ENCODE measurements around the gene MAMSTR.

The MAMSTR gene

DNA sequence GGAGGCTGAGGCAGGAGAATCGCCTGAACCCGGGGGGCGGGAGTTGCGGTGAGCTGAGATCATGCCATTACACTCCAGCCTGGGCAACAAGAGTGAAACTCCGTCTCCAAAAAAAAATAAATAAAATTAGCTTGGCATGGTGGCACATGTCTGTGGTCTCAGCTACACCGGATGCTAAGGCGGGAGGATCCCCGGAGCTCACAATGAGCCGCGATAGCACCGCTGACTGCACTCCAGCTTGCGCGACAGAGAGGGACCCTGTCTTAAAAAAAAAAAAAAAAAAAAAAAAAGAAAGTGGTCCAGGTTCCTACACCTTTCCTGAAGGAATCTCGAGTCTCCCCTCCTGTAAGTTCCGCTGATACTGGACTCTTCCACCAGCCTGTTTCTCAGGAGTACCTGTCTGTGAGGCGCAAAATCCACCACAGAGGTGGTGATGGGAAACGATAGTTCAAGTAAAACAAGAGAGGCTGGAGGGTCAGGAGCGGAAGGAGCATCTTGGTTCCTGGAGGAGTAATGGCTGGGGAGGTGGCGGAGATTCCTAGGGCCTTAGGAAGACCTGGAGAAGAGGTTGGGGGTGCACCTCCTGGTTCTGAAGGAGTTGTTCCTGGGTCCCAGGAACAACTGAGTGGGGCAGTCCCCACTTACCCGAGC lies 32.4 kb upstream of the MAMSTR start:
- ATAC-seq: no peak
- Mint-ChIP-seq H3K36me3 (no peaks in the 10 kb centered on the region), H3K27ac (no peak overlapping the region), H3K9me3 (no peaks in the 10 kb centered on the region), H3K4me3 (peak overlapping the region; percentile 65), H3K4me1 (peaks cover 22% of the 10 kb centered on the region)
- DNase-seq (ENCODE audit: low spot score in 2 of 2): no peak

DNA sequence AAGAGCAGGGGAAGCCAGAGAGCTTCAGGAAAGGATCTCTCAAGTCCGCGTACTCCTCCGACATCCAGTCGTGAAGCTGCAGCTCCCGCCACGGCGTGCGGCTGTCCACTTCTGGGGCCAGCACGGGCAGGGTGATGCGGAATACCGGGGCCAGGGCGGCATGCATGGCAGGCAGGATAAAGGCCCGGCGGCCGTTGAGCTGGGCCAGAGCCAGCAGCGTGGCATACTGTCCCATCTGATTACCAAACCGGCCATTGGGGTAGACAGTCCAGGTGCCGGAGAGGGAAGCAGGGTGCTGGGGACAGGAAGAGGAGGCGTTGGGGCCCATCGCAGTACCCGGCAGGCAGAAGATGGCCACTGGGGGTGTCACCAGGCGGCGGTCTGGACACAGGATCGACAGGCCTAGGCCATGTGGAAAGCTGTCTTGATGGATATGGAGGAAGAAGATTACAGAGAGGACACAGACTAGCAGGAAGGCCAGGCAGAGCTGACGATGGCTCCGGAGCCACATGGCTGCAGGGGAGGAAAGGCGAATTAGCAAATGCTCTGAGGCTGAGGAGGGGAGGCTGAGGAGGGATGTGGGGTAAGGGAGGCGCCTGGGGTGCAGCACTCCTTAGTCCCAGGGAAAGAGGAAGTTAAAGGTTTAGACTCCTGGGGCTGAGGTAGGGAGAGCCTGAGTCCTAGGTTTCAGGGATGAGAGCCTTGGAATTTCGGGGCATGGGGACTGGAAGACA lies 31.4 kb upstream of the MAMSTR start:
- ATAC-seq: no peak
- no peaks in the 10 kb centered on the region for H3K9me3 Mint-ChIP-seq
- DNase-seq (ENCODE audit: low spot score in 2 of 2): no peak
- peak overlapping the region; percentile 68 for H3K27ac Mint-ChIP-seq
- H3K36me3 Mint-ChIP-seq: no peaks in the 10 kb centered on the region
- peak overlapping the region; percentile 65 for H3K4me3 Mint-ChIP-seq
- H3K4me1 Mint-ChIP-seq: peaks cover 30% of the 10 kb centered on the region

DNA sequence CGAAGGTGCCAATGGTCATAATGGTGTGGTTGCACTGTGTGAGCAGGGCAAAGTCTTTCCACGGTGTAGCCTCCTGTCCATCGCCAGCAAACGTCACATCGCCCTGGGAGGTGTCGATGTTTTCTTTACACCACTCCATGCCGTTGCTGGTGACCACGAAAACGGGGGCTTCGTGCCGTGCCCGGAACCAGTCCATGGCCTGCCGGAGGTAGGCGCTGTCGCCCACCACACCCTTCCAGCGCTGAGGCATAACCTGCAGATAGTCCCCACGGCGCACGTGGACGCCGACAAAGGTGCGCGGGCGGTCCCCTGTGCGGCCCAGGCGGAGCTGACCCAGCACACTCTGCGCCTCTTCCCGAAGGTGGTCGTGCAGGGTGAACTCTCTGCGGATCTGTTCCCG lies 30.8 kb upstream of the MAMSTR start:
- no peak overlapping the region for H3K4me3 Mint-ChIP-seq
- H3K9me3 Mint-ChIP-seq: no peaks in the 10 kb centered on the region
- ATAC-seq (no peak), DNase-seq (ENCODE audit: low spot score in 2 of 2) (no peak)
- H3K27ac Mint-ChIP-seq: no peak overlapping the region
- peaks cover 36% of the 10 kb centered on the region for H3K4me1 Mint-ChIP-seq
- H3K36me3 Mint-ChIP-seq: no peaks in the 10 kb centered on the region

DNA sequence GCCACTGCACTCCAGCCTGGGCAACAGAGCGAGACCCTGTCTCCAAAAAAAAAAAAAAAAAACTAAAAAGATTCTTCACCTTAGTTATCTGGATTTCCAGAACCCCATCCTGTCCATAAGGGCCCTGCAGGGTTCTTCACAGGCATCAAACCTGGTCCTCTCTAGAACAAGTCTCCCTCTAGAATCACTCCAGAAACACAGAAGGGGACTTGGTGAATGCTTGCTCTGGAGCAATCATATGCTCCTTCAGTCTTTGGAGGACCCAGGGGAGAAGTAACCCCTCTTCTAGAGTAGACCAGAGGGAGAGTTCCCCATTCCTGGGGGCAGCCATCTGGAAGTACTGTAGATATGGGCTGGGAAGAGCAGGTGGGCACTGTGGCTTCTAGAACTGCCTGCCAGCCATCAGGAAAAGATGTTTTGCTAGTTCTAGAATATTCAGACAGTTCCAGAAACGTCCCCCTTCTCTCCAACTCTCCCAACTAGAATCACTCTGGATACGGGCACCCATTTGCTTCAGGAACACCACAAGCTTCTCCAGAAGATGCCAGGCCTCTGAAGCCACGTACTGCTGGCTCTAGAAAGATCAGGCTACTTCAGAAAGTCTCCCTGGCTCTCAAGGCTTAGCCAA lies 30.2 kb upstream of the MAMSTR start:
- DNase-seq (ENCODE audit: low spot score in 2 of 2) (no peak), ATAC-seq (no peak)
- H3K27ac Mint-ChIP-seq: no peak overlapping the region
- no peaks in the 10 kb centered on the region for H3K9me3 Mint-ChIP-seq
- H3K36me3 Mint-ChIP-seq: no peaks in the 10 kb centered on the region
- no peak overlapping the region for H3K4me3 Mint-ChIP-seq
- peaks cover 38% of the 10 kb centered on the region for H3K4me1 Mint-ChIP-seq

DNA sequence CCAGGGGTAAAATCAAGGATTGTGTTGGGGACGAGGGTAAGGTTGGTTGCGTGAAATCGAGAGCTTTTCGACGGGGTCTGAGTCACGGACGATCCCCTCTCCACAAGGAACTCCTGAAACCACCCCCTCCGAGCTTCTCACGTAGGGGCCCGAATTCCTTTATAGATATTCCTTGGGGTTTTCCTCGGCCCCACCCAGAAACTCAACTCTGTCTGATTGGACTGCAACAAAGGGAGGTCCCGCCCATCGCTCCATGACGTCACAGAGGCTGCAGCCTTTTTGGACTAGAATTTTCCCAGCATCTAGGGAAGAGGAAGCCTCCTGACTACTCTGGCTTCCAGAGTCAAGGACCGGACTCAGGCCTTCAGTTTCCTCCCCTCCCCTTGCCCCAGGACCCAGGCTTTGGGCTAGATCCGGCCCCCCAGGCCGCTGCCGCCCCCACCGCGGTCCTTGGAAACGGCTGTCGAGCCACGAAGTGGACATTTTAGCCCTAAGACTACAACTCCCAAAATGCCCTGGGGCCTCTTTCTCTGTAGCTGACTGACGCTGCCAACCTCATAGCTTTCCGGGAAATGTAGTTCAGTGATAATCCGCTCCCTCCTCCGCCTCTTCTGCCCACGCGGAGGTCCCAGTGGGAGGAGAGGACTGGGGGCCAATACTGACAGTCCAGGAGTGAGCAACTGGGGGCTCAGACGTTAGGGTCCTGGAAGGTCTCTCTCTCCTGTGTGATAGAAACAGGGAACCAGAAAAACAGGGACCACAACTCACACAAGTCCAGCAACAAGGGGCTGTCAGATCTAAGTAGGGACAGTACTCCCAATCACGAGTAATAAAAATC lies 27.4 kb upstream of the MAMSTR start, which contains the start of gene IZUMO1:
Gene IZUMO1, minus strand, starts transcription at position 172 of the 838 bp plus-strand sequence. CDS start 1,050 bp downstream, outside the sequence.
- ATAC-seq (peak; percentile 82), DNase-seq (ENCODE audit: low spot score in 2 of 2) (peak in 1 of 2 donors; percentile 78)
- H3K4me1 Mint-ChIP-seq: peaks cover 24% of the 10 kb centered on the region
- peak within 1 kb of the TSS; percentile 40 for H3K4me3 Mint-ChIP-seq
- no peak within 1 kb of the TSS for H3K27ac Mint-ChIP-seq
- H3K9me3 Mint-ChIP-seq: no peaks in the 10 kb centered on the region
- no peaks in the 10 kb centered on the region for H3K36me3 Mint-ChIP-seq

DNA sequence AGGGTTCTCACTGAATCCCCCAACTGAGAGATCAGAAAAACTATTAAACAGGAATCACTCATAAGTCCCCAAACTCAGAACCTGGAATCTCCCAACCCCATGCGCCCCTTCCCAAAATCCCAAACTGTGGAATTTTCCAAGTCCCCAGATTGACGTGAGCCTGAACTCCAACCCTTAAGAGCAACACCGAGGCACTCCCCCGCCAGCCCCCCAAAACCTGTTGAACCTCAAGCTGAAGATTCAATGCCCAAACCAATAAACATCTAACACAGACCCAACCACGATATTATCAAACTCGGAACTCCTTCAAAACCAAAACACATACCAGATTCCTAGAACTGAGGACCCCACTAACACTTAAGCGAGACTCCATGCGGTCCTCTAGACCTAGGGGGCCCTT lies 26.6 kb upstream of the MAMSTR start:
- no peak overlapping the region for H3K27ac Mint-ChIP-seq
- peak overlapping the region; percentile 40 for H3K4me3 Mint-ChIP-seq
- ATAC-seq: no peak
- no peak for DNase-seq (ENCODE audit: low spot score in 2 of 2)
- H3K36me3 Mint-ChIP-seq: no peaks in the 10 kb centered on the region
- no peaks in the 10 kb centered on the region for H3K9me3 Mint-ChIP-seq
- peaks cover 18% of the 10 kb centered on the region for H3K4me1 Mint-ChIP-seq

DNA sequence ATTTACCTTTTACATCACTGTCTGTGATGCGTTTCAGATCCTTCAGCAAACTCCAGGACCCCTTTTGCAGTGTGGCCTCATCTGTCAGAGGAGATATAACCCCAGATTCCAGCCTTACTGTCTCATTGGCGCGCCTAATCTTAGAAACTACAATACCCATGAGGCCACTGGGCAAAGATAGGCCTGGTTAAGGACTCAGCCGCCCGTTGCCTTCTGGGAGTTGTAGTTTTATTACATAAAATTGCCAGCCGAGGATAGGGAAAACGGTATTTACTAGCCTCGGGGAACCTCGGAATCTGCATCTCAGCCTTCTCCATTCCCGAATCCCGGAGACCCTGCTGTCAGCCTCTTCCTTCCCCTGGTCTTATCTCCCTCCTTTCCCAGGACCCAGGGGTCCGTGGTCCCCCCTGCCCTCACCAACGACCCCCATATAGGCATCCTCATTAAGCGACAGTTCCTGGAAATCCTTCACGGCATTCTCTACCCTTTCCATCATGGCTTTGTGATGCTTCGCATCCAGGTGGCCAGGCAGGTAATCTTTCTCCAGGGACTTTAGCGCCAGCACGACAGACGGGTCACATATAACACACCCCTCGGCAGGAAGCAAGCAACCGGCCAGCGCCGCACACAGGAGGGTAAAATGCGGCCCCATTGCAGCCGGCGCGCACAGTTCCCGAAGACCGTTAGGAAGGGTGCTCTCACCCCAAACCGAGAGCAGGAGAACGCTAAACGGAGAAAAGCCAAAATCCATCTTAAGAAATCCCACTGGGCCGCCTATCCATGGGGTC lies 25.9 kb upstream of the MAMSTR start:
- ATAC-seq: peak; percentile 83
- H3K27ac Mint-ChIP-seq: no peak overlapping the region
- peak overlapping the region; percentile 40 for H3K4me3 Mint-ChIP-seq
- no peaks in the 10 kb centered on the region for H3K36me3 Mint-ChIP-seq
- peak in 1 of 2 donors; percentile 66 for DNase-seq (ENCODE audit: low spot score in 2 of 2)
- H3K4me1 Mint-ChIP-seq: peaks cover 16% of the 10 kb centered on the region
- no peaks in the 10 kb centered on the region for H3K9me3 Mint-ChIP-seq

DNA sequence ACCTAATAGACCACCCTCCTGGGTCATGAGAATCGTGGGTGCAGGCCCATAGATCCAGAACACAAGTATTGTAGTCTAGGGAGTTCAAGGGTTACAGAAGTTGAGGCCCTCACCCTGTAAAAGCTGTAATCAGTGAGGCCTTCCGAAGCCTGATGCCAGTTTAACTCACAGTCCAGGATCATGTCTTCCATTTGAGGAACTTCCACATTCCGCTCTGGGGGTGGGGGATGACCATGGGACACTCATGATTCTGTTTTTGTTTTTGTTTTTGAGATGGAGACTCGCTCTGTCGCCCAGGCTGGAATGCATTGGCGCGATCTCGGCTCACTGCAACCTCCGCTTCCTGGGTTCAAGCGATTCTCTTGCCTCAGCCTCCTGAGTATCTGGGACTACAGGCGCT lies 22.6 kb upstream of the MAMSTR start:
- Mint-ChIP-seq H3K36me3 (no peaks in the 10 kb centered on the region), H3K27ac (no peak overlapping the region), H3K4me1 (peaks cover 27% of the 10 kb centered on the region), H3K9me3 (no peaks in the 10 kb centered on the region), H3K4me3 (no peak overlapping the region)
- DNase-seq (ENCODE audit: low spot score in 2 of 2) (no peak), ATAC-seq (no peak)

DNA sequence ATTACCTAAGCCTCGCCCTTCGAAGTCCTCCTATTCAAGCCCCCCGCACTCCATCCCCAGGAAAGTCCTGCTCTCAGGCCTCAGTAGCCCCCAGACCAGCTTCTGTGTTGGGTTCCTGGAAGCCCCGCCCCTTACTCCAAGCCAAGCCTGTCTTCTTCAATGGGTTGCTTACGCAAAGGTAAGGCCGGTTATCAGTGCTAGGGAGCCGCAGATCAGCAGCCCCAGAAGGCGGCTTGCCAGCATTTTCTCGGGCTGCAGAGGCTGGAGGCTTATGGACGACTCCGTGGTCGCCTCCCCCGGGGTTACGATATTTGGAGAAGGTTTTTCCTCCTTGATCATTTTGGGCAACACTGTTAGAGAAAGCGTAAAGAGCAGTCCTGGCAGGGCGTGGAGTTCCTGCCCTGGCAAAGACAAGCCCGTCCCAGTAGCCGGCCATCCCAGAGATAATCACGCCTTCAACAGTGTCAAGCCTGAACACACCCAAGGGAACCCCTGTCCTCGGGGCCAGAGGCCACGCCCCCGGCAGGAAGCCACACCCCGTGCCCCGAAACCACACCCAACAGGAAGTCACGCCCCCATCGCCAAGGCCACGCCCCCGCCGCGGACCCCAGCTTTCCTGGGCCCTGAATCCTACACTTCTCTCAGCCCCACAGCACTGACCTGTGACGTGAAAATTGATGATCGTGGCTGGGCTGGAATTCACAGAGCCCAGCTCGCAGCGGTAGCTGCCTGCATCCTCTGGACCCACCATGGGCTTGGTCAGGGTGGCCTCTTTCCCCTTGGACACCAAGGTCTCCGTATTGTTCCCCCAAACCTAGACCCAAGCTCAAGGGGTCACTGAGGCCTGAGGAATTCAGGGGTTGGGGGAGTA lies 21.8 kb upstream of the MAMSTR start:
- Mint-ChIP-seq H3K4me3 (no peak overlapping the region), H3K27ac (no peak overlapping the region)
- DNase-seq (ENCODE audit: low spot score in 2 of 2): peak in 1 of 2 donors; percentile 74

DNA sequence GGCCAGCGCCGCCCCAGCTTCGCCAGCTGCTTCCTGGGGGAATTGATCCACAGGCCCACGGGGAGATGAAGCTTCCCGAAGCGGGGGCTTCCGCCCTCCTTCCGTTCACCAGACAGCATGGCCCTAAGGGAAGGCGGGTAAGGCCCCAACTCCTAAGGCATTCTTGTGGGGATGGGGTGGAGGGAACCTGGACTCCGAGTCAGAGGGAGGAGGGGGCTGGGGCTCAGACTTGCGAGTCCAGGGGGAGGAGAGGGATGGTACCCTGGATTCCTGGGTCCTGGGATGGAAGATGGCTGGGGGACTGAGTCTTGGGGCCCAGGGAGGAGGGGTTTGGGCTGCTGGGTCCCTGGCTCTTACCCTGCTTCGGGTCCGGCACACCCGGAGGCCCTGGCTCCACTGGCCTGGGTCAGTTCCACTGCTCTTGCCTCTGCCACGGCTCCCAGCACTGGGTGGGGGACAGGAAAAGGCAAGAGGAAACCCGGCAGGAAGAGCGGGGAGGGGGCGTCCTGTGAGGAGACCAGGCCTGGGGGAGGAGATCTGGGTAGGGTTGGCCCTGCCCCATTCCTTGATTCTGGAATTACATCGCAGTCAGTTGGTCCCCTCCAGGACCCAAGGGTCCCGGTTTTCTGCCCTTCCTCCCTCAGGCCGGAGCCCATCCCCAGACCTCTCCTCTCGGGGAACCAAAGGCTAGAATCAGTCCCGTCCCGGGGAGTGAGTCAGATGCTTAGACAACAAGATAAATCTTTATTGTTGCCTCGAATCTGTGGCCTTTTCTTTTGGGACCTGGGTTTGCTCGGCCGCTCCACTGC lies 20.8 kb upstream of the MAMSTR start, which contains the start of gene RASIP1:
Gene RASIP1, minus strand, starts transcription at position 447 of the 809 bp plus-strand sequence. Its CDS starts 328 bp downstream, at position 119.
- peak within 1 kb of the TSS; percentile 64 for H3K4me3 Mint-ChIP-seq
- DNase-seq (ENCODE audit: low spot score in 2 of 2) (no peak), ATAC-seq (no peak)
- H3K4me1 Mint-ChIP-seq: peaks cover 13% of the 10 kb centered on the region
- H3K27ac Mint-ChIP-seq: no peak within 1 kb of the TSS
- H3K9me3 Mint-ChIP-seq: no peaks in the 10 kb centered on the region
- no peaks in the 10 kb centered on the region for H3K36me3 Mint-ChIP-seq

More for the DNA sequence above, 21.8 kb upstream of the MAMSTR start:
- no peak for ATAC-seq
- Mint-ChIP-seq H3K4me1 (peaks cover 23% of the 10 kb centered on the region), H3K36me3 (no peaks in the 10 kb centered on the region), H3K9me3 (no peaks in the 10 kb centered on the region)

DNA sequence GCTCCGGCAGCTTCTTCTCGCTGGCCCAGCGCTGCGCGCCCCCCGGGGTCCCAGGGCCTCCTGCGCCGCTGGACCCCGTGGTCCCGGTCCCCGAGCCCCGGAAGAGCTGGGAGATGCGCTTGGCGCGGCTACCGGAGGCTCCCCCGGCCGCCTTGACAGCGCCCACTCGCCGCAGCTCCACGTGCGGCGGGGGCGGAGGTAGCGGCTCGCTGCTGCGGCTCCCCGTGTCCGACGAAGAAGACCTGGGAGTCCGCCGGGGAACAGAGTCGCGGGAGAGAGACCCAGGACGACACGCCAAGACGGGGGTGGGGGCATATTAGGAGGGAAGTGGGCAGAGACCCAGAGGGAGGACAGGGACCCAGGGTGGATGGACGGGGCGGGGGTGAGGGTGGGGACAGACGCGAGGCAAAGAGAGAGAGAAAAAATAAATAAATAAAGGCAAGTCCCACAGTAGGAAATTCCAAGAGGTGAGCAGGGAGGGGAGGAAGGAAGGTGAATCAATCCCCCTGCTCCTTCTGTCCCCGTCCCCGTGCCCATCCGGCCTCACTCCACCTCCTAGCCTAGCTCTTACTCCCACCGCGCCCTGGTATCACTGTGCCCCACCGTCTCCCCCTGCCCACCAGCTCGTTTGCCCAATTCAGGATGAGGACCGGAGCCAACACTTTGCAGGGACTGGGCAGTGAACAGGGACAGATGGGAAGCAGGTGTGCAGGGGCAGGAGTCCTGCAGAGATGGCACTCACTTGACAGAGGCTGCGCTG lies 20.1 kb upstream of the MAMSTR start:
- DNase-seq (ENCODE audit: low spot score in 2 of 2): no peak
- peak; percentile 0 for ATAC-seq
- Mint-ChIP-seq H3K27ac (no peak overlapping the region), H3K4me3 (peak overlapping the region; percentile 64), H3K4me1 (peaks cover 11% of the 10 kb centered on the region), H3K36me3 (no peaks in the 10 kb centered on the region), H3K9me3 (no peaks in the 10 kb centered on the region)

DNA sequence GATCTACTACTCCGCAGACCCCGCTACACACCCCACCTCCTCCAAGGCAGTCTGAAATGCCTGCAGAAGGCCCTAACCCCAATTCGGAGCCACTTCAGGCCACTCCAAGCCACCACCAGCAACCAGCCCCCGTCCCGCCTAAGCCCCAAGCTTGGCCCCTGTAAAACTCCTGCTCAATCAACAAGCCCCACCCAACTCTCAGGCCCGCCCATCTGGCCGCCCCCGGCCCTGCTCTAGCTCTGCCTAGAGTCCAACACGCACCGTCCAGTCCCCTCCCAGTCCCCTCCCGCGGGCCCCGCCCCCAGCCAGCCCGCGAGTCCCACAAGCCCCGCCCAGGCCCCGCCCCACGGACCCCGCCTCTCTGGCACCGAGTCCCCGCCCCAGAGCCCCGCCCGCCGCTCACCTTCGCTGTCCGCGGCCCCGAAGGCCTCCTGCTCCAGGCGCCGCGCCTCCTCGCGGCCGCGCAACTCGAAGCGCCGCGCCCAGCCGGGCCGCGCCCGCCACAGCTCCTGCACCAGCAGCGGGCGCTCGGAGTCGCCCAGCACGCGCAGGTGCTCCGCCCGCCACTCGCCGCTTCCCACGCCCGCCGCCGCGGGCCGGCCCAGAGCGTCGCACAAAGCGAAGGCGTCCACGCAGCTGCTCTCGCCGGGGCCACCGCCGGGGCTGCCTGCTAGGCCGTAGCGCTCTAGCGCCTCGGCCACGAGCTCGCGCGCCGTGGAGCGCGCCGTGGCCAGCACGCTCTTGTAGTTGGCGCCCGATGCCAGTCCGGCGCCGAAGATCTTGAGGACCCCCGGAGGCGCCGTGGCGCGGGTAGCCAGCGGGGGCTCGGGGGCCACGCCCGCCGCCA lies 19.3 kb upstream of the MAMSTR start:
- H3K27ac Mint-ChIP-seq: no peak overlapping the region
- peak; percentile 94 for ATAC-seq
- peak overlapping the region; percentile 64 for H3K4me3 Mint-ChIP-seq
- peaks cover 11% of the 10 kb centered on the region for H3K4me1 Mint-ChIP-seq
- no peaks in the 10 kb centered on the region for H3K36me3 Mint-ChIP-seq
- H3K9me3 Mint-ChIP-seq: no peaks in the 10 kb centered on the region
- peak; percentile 85 to 93 for DNase-seq (ENCODE audit: low spot score in 2 of 2)

Measured in stimulated activated effector memory CD8-positive, alpha-beta T cell treated with anti-CD3 and anti-CD28 coated beads, Interleukin-12 subunit alpha, Interleukin-12 subunit beta, amount 100 ng/mL, for 72 hours (primary cell).